ENCODE results near the gene DOCK9.

Gene DOCK9

GRCh38 chr13:98853771-98854221 is 124.1 kb downstream of the DOCK9 start:
- DNase-seq (ENCODE audit: low read depth in 2 of 2): peak; percentile 67 to 70

GRCh38 chr13:98851276-98851675 is 126.6 kb downstream of the DOCK9 start:
- DNase-seq (ENCODE audit: low read depth in 2 of 2): no peak

GRCh38 chr13:98848746-98849145 is 129.1 kb downstream of the DOCK9 start:
- DNase-seq (ENCODE audit: low read depth in 2 of 2): no peak

GRCh38 chr13:98847780-98848179 is 130.1 kb downstream of the DOCK9 start:
- no peak for DNase-seq (ENCODE audit: low read depth in 2 of 2)

DNA sequence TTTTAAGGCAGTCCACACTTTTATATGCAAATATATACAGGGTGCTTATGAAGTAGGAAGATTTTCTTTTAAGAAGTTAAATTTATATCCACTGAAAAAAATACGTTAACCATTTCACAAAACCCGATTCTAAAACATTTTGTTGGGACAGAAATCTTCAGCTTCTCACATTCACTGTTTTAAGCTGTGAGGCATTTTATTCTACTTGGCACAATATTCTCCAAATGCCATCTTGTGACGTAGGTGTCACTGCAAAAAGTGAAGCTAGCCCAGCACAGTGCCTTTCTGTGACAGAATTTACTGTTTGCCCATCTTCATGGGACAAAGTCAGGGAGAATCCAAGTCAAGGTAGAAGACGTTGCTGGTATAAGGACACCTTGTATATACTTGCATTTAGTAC is 130.9 kb downstream of the DOCK9 start:
- no peak for DNase-seq (ENCODE audit: low read depth in 2 of 2)

- DNase-seq (ENCODE audit: low read depth in 2 of 2): no peak
These were observed 131.3 kb downstream of the DOCK9 start for GRCh38 chr13:98846521-98846920.

- DNase-seq (ENCODE audit: low read depth in 2 of 2): no peak
These were observed 132.1 kb downstream of the DOCK9 start for GRCh38 chr13:98845742-98846141.

GRCh38 chr13:98844021-98844420 is 133.8 kb downstream of the DOCK9 start:
- DNase-seq (ENCODE audit: low read depth in 2 of 2): no peak

- no peak for DNase-seq (ENCODE audit: low read depth in 2 of 2)
These were observed 134.4 kb downstream of the DOCK9 start for GRCh38 chr13:98843482-98843877.

DNA sequence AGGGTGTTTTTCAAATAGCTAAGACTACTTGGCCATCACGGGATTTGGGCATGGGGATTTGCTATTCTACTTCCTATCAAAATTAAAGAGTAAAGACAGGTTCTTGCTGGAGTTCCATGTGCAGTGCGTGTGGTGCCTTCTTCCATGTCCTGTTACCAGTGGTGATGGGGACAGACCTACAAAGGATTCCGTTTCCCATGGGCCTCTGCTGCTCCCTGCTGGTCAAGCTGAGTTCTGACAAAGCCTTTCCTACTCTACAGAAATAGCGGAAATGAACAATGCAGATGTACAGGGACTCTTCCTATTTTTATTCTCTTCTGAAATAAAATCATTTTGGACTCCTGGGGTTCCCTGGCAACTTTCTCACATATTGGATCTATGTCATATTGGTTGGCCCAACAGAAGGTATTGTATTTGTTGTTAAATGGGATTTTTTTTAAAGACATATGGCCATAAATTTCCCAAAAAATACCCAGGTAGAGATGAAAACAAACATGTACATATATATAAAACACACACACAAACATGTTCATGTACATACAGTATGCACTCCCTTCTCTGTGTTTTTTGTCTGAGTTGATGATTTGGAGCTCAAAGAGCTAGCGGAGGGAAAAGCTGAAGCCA is 134.9 kb downstream of the DOCK9 start:
- DNase-seq (ENCODE audit: low read depth in 2 of 2): peak; percentile 29 to 40

- DNase-seq (ENCODE audit: low read depth in 2 of 2): no peak
These were observed 135.8 kb downstream of the DOCK9 start for GRCh38 chr13:98842070-98842469.

DNA sequence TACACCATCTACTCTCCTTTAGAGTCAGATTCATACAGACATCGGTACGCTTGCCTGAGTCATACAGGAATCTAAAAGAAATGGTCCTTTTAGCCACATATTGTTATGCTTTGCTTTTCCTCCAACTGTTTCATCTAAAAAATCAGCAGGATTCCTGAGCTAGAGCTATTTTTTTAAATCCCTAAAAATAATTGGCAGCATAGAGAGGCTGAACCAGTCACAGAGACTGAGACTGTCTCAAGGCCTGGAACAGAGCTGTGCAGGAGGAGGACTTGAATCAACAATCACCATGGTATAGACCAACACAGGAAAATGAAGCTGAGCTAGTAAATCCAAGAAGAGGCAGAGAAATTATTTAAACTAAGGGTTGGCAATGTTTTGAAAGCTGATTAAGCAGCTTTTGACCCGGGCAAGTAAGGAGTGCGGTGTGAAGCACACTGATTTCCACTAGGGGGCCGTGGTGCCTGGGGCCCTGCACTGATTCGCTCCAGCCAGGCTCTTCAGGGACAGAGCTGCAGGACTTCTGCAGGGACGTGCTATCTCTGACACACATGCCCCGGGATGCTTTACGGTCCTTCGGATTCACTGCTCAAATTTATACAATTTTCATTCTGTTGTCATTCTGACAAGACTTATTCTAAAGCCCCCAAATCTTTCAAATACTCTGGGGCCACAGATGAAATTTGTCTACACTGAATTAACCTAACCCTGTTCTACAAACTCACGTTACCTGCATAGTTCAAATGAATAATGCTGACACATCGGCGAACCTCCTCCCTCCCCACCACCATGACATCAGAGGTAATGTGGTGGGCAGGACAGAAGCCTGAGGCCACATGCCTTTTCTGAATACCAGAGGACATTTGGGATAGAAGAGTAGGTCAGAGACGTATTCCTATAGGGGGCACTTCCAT is 137.8 kb downstream of the DOCK9 start:
- DNase-seq (ENCODE audit: low read depth in 2 of 2): peak; percentile 4 to 32

DNA sequence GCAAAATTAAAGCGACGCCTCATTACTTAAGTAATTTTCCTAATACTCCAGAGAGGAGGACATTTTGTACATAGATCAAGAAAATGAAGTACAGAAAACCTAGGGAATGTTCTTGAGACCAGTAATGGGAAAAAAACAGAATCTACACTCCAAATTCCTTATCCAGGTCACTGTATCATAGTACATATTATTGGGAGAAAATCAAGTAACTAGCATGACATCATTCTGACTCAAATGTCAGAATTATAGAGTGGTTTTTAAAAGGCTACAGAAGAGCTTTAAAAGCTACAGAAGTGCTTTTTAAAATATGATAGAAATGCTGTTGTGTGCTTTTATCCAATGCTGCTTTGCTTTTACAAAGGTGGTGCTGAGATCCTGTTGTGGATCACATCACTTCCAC is 139.1 kb downstream of the DOCK9 start:
- DNase-seq (ENCODE audit: low read depth in 2 of 2): no peak

DNA sequence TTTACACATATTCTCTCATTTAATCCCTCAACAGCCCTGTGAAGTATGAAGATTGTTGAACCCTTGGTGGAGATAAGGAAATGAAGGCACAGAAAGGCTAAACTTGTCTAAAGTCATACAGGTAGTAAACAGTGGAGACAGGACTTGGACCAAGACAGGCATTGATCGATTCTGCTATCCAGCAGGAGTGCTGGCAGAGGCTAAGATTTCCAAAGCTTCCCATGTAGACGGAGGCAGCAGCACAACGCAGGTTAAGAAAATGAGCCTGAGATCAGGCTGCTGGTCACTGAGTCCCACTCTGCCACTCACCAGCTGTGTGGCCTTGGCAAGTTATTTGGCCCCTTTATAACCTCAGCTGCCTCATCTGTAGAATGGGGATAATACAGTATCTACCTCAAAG is 140.0 kb downstream of the DOCK9 start:
- DNase-seq (ENCODE audit: low read depth in 2 of 2): no peak

DNA sequence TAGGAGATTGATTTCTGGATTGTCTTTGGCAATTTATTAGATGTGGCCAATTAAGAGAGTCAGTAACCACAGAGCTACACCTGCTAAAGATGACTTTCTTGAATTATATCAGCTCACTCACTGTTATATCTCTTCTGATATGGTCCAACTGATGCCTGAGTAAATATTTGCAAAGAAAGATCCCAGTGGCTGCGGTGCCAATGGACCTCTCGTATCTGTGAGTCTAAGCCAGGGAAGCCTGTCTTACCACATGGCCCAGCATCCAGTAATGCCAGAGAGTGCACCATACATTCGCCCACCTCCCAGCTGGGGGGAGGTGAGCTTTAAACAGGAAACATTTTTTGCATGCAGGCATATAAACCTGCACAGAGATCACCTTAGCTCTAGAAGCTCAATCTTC is 142.7 kb downstream of the DOCK9 start:
- no peak for DNase-seq (ENCODE audit: low read depth in 2 of 2)

GRCh38 chr13:98834254-98834960 is 143.5 kb downstream of the DOCK9 start:
- no peak for DNase-seq (ENCODE audit: low read depth in 2 of 2)

DNA sequence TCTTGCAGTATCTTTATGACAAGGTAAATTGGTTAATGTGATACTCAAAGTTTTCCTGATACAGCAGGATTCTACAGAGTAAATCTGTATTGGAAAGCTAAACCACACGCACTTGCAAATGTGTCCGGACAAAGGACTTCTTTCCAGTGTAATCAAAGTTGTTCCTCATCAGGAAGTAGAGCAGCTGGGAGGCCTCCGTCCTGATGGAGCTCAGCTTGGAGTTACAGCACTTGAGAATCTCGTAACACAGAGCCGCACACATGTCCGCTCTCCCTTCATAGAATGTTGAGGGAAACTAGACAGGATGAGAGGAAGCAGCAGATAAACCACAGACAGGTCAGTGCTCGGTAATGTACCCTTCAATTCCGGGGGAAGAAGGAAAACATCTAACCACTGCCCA is 146.6 kb downstream of the DOCK9 start:
- no peak for DNase-seq (ENCODE audit: low read depth in 2 of 2)

DNA sequence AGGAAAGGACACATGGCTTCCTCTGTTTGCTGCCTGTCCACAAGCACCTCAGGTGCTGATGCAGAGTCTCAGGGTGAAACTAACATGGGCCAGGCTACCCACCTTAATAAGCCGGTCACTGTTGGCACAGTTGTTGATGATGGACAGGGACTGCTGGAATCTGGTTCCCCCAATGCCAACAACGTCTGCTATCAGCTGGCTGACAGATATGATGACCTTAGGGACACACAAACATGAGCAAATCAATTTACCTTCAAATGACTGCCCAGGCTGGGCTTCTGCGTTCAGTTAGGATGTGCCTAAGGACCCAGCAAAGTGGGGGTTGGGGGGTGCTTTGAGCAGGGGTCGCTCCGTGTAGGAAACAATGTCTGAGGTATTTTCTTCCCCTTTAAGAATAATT is 148.3 kb downstream of the DOCK9 start:
- DNase-seq (ENCODE audit: low read depth in 2 of 2): no peak

- no peak for DNase-seq (ENCODE audit: low read depth in 2 of 2)
These were observed 149.2 kb downstream of the DOCK9 start for GRCh38 chr13:98828614-98829013.

DNA sequence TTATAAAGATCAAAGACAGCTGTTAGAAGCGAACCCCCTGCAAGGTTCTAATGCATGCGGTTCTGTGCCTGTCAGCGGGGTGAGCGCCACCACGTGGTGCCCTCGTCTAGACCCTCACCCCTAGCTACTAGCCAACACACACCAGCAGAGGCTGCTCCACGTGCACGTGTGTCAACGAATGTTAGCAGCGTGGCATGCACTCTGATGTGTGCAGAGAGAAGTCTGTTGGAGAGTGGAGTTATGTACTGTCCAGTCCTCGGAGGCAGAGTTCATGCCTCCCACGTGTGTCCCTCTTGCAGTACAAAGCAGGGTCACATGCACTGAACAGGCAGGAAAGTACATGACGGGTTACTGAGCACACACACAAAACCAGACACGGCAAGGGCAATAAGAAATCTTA is 150.4 kb downstream of the DOCK9 start:
- no peak for DNase-seq (ENCODE audit: low read depth in 2 of 2)

DNA sequence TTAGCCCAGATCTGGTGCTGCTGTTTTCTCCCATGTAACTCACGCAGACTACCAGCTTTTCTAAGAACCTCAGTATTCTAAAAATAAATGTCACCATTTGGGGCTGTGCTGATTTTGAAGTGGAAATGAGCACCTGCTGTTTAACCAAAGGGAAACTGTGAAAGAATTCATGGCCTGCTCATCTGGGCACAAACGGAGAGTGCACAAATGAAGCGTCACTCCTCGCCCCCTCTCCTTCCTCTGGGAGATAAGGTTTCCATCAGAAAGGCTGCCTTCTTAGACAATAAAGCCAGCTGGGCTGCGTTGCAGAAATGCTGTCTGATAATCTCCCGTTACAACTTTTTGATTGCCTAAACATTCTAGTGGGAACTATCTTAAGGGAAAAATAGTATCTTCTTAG is 151.7 kb downstream of the DOCK9 start:
- DNase-seq (ENCODE audit: low read depth in 2 of 2): no peak

DNA sequence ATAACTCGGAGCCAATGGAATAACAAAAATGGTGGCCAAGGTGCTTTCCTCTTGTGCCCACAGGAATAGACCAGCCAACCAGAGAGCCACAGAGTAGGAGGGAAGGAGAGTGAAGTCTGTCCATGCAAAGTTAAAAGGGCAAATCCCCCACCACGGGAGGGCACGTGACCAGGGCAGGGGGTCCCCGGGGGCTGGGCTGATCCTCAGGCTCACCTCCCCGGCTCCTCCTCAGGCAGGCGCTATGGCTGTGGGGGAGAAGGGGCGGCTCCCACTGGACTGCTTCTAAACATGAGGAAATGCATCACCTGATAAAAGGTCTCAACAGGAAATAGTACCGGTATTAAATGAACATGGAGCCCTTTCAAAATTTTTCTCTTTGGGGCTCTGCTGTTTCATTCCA is 152.2 kb downstream of the DOCK9 start:
- no peak for DNase-seq (ENCODE audit: low read depth in 2 of 2)

Data from stimulated activated CD8-positive, alpha-beta memory T cell treated with anti-CD3 and anti-CD28 coated beads, Interleukin-15, amount 100 ng/mL, for 48 hours (primary cell).